Suprapubic skin (tissue), 4 donors: ENCODE measurements around the gene ATP11A. TPM values are rescaled to one million over a fixed set of nuclear protein-coding genes. Genes with fewer than 3 reads are reported as not detected.
A peak's percentile ranks its signal among the peaks of the same experiment; 100 is the strongest.

Source experiments
- DNase-seq, 2 donors: peaks; one replicate each; pipeline ENCODE4 v3.0.0-alpha.2; 2019; ENCODE audit warnings: low spot score in 2 of 2
- H3K27ac ChIP-seq: fragments of 200-600 bp; sonication (generic); one replicate; pipeline ENCODE4 v1.5.1; 2019
- H3K27me3 ChIP-seq: fragments of 200-600 bp; sonication (generic); one replicate; pipeline ENCODE4 v1.5.1; 2019
- H3K36me3 ChIP-seq: fragments of 200-600 bp; sonication (generic); one replicate; pipeline ENCODE4 v1.5.1; 2019
- H3K4me1 ChIP-seq: fragments of 200-600 bp; sonication (generic); one replicate; pipeline ENCODE4 v1.5.1; 2019
- H3K4me3 ChIP-seq: fragments of 200-600 bp; sonication (generic); one replicate; pipeline ENCODE4 v1.5.1; 2019; ENCODE audit warnings: mild to moderate bottlenecking
- H3K9me3 ChIP-seq: fragments of 200-600 bp; sonication (generic); one replicate; pipeline ENCODE4 v1.5.1; 2019
- EP300 ChIP-seq: sonication (generic); formaldehyde crosslinking; IDR thresholded peaks from one replicate; pipeline ENCODE4 v1.6.1; 2017; ENCODE audit warnings: antibody characterized with exemption
- POLR2A ChIP-seq, 2 donors: fragments of 450-650 bp; IDR thresholded peaks; one replicate each; pipeline ENCODE4 v1.6.1; 2017; ENCODE audit warnings: antibody characterized with exemption in 2 of 2, mild to moderate bottlenecking in 2 of 2, moderate library complexity in 2 of 2
- POLR2AphosphoS5 ChIP-seq, 3 donors: sonication (generic); formaldehyde crosslinking; IDR thresholded peaks; one replicate each; pipeline ENCODE4 v1.6.1; 2017; ENCODE audit warnings: antibody characterized with exemption in 3 of 3
- WGBS: methylation state at CpG from one replicate; pipeline ENCODE4 v1.1.5; 2018; 5-methylcytosine and 5-hydroxymethylcytosine counted together
- total RNA-seq, 4 donors: library from RNA; depleted of rRNA; stranded (reverse); fragments of >200 nt; gene quantifications; one replicate each; pipeline ENCODE4 v1.1.0, GENCODE V29; 2016
- TF ChIP-seq, protein P1 (sequence below), 2 donors: fragments of 200-600 bp in 1 of 2; fragments of 450-650 bp in 1 of 2; sonication (generic) in 1 of 2; IDR thresholded peaks; one replicate each; pipeline ENCODE4 v1.5.1; 2016 to 2019; ENCODE audit warnings: antibody characterized with exemption in 2 of 2, mild to moderate bottlenecking in 1 of 2, moderate library complexity in 1 of 2

ATP11A gene
- total RNA-seq, 4 donors from 2014 or later: 22.8 to 51.0 (median 39.8) TPM

DNA sequence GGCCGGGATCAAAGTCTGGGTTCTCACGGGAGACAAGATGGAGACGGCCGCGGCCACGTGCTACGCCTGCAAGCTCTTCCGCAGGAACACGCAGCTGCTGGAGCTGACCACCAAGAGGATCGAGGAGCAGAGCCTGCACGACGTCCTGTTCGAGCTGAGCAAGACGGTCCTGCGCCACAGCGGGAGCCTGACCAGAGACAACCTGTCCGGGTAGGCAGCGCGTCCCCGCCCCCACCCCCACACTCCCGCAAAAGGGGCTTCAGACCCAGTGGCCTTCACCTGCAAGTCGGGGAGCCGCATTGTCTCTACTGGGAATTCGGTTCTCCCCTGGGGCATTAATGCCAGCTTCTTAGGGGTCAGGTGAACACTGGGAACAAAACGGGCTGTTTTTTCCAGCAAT, 164.5 kb downstream of the ATP11A start:
- peak in 1 of 2 donors; percentile 63 for DNase-seq
- no peaks in the 10 kb centered on the region for H3K9me3 ChIP-seq
- peaks cover 80% of the 10 kb centered on the region for H3K36me3 ChIP-seq
- no peaks in the 10 kb centered on the region for H3K27me3 ChIP-seq
- no peak overlapping the region for H3K27ac ChIP-seq
- WGBS: 95% methylated on average over 16 of the region's 25 CpGs
- H3K4me3 ChIP-seq: no peak overlapping the region
- no peaks in the 10 kb centered on the region for H3K4me1 ChIP-seq
- TF ChIP-seq, protein P1, sequence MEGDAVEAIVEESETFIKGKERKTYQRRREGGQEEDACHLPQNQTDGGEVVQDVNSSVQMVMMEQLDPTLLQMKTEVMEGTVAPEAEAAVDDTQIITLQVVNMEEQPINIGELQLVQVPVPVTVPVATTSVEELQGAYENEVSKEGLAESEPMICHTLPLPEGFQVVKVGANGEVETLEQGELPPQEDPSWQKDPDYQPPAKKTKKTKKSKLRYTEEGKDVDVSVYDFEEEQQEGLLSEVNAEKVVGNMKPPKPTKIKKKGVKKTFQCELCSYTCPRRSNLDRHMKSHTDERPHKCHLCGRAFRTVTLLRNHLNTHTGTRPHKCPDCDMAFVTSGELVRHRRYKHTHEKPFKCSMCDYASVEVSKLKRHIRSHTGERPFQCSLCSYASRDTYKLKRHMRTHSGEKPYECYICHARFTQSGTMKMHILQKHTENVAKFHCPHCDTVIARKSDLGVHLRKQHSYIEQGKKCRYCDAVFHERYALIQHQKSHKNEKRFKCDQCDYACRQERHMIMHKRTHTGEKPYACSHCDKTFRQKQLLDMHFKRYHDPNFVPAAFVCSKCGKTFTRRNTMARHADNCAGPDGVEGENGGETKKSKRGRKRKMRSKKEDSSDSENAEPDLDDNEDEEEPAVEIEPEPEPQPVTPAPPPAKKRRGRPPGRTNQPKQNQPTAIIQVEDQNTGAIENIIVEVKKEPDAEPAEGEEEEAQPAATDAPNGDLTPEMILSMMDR (IDR thresholded peaks at IDR 0.05): no peak
- no peak for TF ChIP-seq EP300
- no peak for TF ChIP-seq POLR2A (IDR thresholded peaks at IDR 0.05)
- TF ChIP-seq POLR2AphosphoS5 (IDR thresholded peaks at IDR 0.05): no peak

- no peaks in the 10 kb centered on the region for H3K4me1 ChIP-seq
- WGBS: 96% methylated on average over 21 of the region's 21 CpGs
- no peak overlapping the region for H3K4me3 ChIP-seq
- H3K36me3 ChIP-seq: peaks cover 89% of the 10 kb centered on the region
- peak in 1 of 2 donors; percentile 40 for DNase-seq
- H3K27me3 ChIP-seq: no peaks in the 10 kb centered on the region
- no peaks in the 10 kb centered on the region for H3K9me3 ChIP-seq
- H3K27ac ChIP-seq: no peak overlapping the region
- TF ChIP-seq, protein P1 (IDR thresholded peaks at IDR 0.05): no peak
- TF ChIP-seq POLR2A (IDR thresholded peaks at IDR 0.05) (no peak), EP300 (no peak), POLR2AphosphoS5 (IDR thresholded peaks at IDR 0.05) (no peak)
These were observed 166.0 kb downstream of the ATP11A start for GRCh38 chr13:112855859-112856258.

- Histone ChIP-seq H3K27me3 (no peaks in the 10 kb centered on the region), H3K36me3 (peaks cover 88% of the 10 kb centered on the region), H3K9me3 (no peaks in the 10 kb centered on the region), H3K4me3 (no peak overlapping the region), H3K27ac (no peak overlapping the region), H3K4me1 (no peaks in the 10 kb centered on the region)
- TF ChIP-seq POLR2A (IDR thresholded peaks at IDR 0.05) (no peak), EP300 (no peak), POLR2AphosphoS5 (IDR thresholded peaks at IDR 0.05) (no peak)
- TF ChIP-seq, protein P1 (IDR thresholded peaks at IDR 0.05): no peak
- WGBS: 93% methylated on average over 19 of the region's 20 CpGs
- DNase-seq: peak; percentile 52 to 79
These were observed 168.2 kb downstream of the ATP11A start for GRCh38 chr13:112857914-112858490.

DNA sequence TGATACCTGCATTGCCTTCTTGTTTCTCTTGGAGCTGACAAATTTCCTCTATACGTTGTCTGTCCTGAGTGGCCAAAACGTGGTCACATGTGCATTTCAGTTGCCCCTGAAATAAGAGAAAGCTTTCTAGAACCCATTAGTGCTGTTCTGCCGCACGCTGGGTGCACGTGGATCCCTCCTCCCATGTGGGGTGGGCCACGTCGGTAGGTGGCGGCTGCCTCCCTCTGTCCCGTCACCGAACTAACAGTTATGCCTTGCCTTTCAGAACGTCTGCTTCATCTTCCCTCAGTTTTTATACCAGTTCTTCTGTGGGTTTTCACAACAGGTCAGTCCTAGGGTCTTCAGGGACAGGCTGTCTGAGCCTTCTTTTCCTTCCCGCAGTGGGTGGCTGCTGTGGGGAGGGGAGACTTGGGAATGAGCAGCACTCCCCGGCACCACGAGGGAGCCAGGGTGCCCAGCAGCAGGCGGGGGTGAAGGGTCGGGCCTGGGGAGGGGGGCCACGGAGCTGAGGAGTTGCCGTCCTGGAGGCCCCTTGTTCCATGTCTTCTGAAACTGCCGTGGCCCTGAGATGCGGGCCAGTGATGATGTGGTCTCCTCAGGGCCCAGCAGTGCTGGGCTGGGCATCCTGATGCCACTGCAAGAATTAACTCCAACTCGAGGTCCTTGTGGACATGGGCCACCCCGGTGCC, 169.4 kb downstream of the ATP11A start:
- no peaks in the 10 kb centered on the region for H3K4me1 ChIP-seq
- no peaks in the 10 kb centered on the region for H3K27me3 ChIP-seq
- H3K9me3 ChIP-seq: no peaks in the 10 kb centered on the region
- DNase-seq: peak in 1 of 2 donors; percentile 43
- WGBS: 84% methylated on average over 19 of the region's 22 CpGs
- no peak for TF ChIP-seq EP300
- TF ChIP-seq, protein P1 (IDR thresholded peaks at IDR 0.05): no peak
- TF ChIP-seq POLR2A (IDR thresholded peaks at IDR 0.05): no peak
- TF ChIP-seq POLR2AphosphoS5 (IDR thresholded peaks at IDR 0.05): no peak
- H3K27ac ChIP-seq: no peak overlapping the region
- H3K36me3 ChIP-seq: peaks cover 84% of the 10 kb centered on the region
- H3K4me3 ChIP-seq: no peak overlapping the region

- 65% methylated on average over 7 of the region's 7 CpGs for WGBS
- Histone ChIP-seq H3K4me1 (no peaks in the 10 kb centered on the region), H3K27me3 (no peaks in the 10 kb centered on the region), H3K27ac (no peak overlapping the region), H3K4me3 (no peak overlapping the region), H3K9me3 (no peaks in the 10 kb centered on the region), H3K36me3 (peaks cover 81% of the 10 kb centered on the region)
- no peak for DNase-seq
- TF ChIP-seq POLR2AphosphoS5 (IDR thresholded peaks at IDR 0.05): no peak
- TF ChIP-seq, protein P1 (IDR thresholded peaks at IDR 0.05): no peak
- no peak for TF ChIP-seq EP300
- no peak for TF ChIP-seq POLR2A (IDR thresholded peaks at IDR 0.05)
These were observed 170.0 kb downstream of the ATP11A start for GRCh38 chr13:112859817-112860190.
